ENCODE results near the gene VSTM4. TPM values are rescaled to one million over a fixed set of nuclear protein-coding genes. Genes with fewer than 3 reads are reported as not detected.

The VSTM4 gene
- total and polyA plus RNA-seq, 9 of the 15 experiments (the other 6 are each of a cell fraction or from before 2014, with no cell fraction given): 1.0 to 7.9 (median 3.0) TPM

DNA sequence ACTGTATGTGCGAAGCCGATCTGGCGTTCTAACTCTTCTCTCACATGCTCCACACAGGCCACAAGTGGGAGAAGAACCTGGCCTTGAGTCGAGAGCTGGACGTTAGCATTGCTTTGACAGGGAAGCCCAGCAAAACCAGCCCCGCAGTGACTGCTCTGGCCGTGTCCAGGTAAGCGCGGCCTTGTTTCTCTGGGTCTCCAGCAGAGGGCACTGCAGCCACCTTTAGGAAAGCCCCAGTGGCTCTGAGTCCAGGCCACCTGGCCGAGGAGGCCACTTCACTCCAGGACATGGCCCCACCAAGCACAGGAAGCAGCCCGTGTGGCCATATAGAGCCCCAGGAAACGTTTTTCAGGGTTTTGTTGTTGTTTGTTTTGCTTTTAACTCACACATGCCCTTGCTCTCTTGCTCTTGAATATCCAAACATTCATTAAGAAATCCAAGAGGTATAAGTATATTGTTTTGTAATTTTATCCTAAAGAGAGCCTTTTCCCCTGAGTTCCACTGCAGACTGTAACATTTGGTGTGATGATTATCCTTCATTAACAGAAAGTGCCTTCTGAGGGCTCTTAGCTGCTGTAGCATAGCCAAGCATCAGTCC is 133.9 kb downstream of the VSTM4 start (continued):
- TF ChIP-seq, protein P1, sequence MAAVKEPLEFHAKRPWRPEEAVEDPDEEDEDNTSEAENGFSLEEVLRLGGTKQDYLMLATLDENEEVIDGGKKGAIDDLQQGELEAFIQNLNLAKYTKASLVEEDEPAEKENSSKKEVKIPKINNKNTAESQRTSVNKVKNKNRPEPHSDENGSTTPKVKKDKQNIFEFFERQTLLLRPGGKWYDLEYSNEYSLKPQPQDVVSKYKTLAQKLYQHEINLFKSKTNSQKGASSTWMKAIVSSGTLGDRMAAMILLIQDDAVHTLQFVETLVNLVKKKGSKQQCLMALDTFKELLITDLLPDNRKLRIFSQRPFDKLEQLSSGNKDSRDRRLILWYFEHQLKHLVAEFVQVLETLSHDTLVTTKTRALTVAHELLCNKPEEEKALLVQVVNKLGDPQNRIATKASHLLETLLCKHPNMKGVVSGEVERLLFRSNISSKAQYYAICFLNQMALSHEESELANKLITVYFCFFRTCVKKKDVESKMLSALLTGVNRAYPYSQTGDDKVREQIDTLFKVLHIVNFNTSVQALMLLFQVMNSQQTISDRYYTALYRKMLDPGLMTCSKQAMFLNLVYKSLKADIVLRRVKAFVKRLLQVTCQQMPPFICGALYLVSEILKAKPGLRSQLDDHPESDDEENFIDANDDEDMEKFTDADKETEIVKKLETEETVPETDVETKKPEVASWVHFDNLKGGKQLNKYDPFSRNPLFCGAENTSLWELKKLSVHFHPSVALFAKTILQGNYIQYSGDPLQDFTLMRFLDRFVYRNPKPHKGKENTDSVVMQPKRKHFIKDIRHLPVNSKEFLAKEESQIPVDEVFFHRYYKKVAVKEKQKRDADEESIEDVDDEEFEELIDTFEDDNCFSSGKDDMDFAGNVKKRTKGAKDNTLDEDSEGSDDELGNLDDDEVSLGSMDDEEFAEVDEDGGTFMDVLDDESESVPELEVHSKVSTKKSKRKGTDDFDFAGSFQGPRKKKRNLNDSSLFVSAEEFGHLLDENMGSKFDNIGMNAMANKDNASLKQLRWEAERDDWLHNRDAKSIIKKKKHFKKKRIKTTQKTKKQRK (IDR thresholded peaks at IDR 0.05; ENCODE audit: borderline replicate concordance, low read depth, low read length): no peak
- TF ChIP-seq PCBP2 (IDR thresholded peaks at IDR 0.05; ENCODE audit: low read depth, low read length, poor library complexity, severe bottlenecking): no peak
- TF ChIP-seq RB1 (IDR thresholded peaks at IDR 0.05; ENCODE audit: low read depth): peak; percentile 82
- TF ChIP-seq STAT5B (CRISPR knock-in tag; IDR thresholded peaks at IDR 0.05): no peak
- no peak for TF ChIP-seq HDAC2 (IDR thresholded peaks at IDR 0.05)
- no peak for TF ChIP-seq ZNF764 (CRISPR knock-in tag; IDR thresholded peaks at IDR 0.05; ENCODE audit: low read depth)
- no peak for TF ChIP-seq TCF7 (IDR thresholded peaks at IDR 0.05; ENCODE audit: borderline replicate concordance)
- TF ChIP-seq, protein P2, sequence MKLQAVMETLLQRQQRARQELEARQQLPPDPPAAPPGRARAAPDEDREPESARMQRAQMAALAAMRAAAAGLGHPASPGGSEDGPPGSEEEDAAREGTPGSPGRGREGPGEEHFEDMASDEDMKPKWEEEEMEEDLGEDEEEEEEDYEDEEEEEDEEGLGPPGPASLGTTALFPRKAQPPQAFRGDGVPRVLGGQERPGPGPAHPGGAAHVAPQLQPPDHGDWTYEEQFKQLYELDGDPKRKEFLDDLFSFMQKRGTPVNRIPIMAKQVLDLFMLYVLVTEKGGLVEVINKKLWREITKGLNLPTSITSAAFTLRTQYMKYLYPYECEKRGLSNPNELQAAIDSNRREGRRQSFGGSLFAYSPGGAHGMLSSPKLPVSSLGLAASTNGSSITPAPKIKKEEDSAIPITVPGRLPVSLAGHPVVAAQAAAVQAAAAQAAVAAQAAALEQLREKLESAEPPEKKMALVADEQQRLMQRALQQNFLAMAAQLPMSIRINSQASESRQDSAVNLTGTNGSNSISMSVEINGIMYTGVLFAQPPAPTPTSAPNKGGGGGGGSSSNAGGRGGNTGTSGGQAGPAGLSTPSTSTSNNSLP (IDR thresholded peaks at IDR 0.05; ENCODE audit: borderline replicate concordance, low read depth, low read length): no peak
- TF ChIP-seq ILF3 (IDR thresholded peaks at IDR 0.05; ENCODE audit: borderline replicate concordance): no peak
- TF ChIP-seq ARNT (IDR thresholded peaks at IDR 0.05): no peak
- TF ChIP-seq, protein P3, sequence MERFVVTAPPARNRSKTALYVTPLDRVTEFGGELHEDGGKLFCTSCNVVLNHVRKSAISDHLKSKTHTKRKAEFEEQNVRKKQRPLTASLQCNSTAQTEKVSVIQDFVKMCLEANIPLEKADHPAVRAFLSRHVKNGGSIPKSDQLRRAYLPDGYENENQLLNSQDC (CRISPR knock-in tag; IDR thresholded peaks at IDR 0.05): no peak
- TF ChIP-seq POLR3A (IDR thresholded peaks at IDR 0.05; ENCODE audit: borderline replicate concordance, extremely low read depth, insufficient read depth, insufficient read length): no peak
- no peak for TF ChIP-seq GABPB2 (CRISPR knock-in tag; conservative IDR thresholded peaks at IDR 0.05)
- TF ChIP-seq MXI1 (IDR thresholded peaks at IDR 0.05; ENCODE audit: low read depth, low read length): no peak
- no peak for TF ChIP-seq ZBTB7A (IDR thresholded peaks at IDR 0.05; ENCODE audit: borderline replicate concordance, control insufficient read depth, low read depth, low read length)
- no peak for TF ChIP-seq HEY1 (CRISPR knock-in tag; IDR thresholded peaks at IDR 0.05; ENCODE audit: borderline replicate concordance)
- TF ChIP-seq, protein P4, sequence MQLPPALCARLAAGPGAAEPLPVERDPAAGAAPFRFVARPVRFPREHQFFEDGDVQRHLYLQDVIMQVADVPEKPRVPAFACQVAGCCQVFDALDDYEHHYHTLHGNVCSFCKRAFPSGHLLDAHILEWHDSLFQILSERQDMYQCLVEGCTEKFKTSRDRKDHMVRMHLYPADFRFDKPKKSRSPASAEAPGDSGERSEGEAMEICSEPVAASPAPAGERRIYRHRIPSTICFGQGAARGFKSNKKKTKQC (CRISPR knock-in tag; IDR thresholded peaks at IDR 0.05): no peak
- no peak for TF ChIP-seq SP1 (CRISPR knock-in tag; IDR thresholded peaks at IDR 0.05)
- no peak for TF ChIP-seq POLR3G (IDR thresholded peaks at IDR 0.05; ENCODE audit: extremely low read depth, insufficient read length, insufficient replicate concordance)
- no peak for TF ChIP-seq ZNF23 (CRISPR knock-in tag; IDR thresholded peaks at IDR 0.05)
- no peak for TF ChIP-seq SMAD3 (CRISPR knock-in tag; conservative IDR thresholded peaks at IDR 0.05)
- TF ChIP-seq MYBL2 (IDR thresholded peaks at IDR 0.05; ENCODE audit: low read depth): no peak
- TF ChIP-seq MYBL2 (CRISPR knock-in tag; IDR thresholded peaks at IDR 0.05; ENCODE audit: borderline replicate concordance): no peak
- TF ChIP-seq KAT2B (IDR thresholded peaks at IDR 0.05; ENCODE audit: low read depth, low read length): no peak
